Fibroblast of skin of right quadriceps (primary cell): ENCODE results near the gene LRP2BP.
"Not testable (repeated sequence)": the region's sequence is repeated elsewhere in the genome, so short reads cannot be mapped to it uniquely, and the experiment has no call there.

Experiments
- DNase-seq: peaks from one replicate; pipeline ENCODE4 v3.0.0-alpha.2; 2013

The LRP2BP gene

GRCh38 chr4:185318679-185319078 lies 77.0 kb downstream of the LRP2BP start:
- no peak for DNase-seq

DNA sequence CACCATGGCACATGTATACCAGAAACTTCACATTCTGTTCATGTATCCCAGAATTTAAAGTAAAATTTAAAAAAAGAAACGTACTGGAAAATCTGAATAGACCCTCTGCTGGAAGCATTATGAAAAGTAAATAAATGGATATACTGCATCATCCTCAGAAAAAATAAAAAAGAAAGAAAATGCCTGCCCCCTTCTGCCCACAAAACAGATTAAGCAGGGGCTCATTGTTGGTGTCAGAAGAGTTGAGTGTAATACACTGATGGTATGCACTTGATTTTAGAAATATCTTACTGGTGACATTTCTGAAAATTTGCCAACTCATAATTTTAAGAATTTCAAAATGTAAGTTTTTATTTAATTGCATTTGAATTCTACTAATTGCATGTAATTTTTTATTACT lies 77.8 kb downstream of the LRP2BP start:
- DNase-seq: no peak

- DNase-seq: not testable (repeated sequence)
Measured at GRCh38 chr4:185317462-185317861, 78.3 kb downstream of the LRP2BP start.
